ENCODE results near the gene INPP5J.
"Not testable (repeated sequence)": the region's sequence is repeated elsewhere in the genome, so short reads cannot be mapped to it uniquely, and the experiment has no call there.

The INPP5J gene, protein sequence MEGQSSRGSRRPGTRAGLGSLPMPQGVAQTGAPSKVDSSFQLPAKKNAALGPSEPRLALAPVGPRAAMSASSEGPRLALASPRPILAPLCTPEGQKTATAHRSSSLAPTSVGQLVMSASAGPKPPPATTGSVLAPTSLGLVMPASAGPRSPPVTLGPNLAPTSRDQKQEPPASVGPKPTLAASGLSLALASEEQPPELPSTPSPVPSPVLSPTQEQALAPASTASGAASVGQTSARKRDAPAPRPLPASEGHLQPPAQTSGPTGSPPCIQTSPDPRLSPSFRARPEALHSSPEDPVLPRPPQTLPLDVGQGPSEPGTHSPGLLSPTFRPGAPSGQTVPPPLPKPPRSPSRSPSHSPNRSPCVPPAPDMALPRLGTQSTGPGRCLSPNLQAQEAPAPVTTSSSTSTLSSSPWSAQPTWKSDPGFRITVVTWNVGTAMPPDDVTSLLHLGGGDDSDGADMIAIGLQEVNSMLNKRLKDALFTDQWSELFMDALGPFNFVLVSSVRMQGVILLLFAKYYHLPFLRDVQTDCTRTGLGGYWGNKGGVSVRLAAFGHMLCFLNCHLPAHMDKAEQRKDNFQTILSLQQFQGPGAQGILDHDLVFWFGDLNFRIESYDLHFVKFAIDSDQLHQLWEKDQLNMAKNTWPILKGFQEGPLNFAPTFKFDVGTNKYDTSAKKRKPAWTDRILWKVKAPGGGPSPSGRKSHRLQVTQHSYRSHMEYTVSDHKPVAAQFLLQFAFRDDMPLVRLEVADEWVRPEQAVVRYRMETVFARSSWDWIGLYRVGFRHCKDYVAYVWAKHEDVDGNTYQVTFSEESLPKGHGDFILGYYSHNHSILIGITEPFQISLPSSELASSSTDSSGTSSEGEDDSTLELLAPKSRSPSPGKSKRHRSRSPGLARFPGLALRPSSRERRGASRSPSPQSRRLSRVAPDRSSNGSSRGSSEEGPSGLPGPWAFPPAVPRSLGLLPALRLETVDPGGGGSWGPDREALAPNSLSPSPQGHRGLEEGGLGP

DNA sequence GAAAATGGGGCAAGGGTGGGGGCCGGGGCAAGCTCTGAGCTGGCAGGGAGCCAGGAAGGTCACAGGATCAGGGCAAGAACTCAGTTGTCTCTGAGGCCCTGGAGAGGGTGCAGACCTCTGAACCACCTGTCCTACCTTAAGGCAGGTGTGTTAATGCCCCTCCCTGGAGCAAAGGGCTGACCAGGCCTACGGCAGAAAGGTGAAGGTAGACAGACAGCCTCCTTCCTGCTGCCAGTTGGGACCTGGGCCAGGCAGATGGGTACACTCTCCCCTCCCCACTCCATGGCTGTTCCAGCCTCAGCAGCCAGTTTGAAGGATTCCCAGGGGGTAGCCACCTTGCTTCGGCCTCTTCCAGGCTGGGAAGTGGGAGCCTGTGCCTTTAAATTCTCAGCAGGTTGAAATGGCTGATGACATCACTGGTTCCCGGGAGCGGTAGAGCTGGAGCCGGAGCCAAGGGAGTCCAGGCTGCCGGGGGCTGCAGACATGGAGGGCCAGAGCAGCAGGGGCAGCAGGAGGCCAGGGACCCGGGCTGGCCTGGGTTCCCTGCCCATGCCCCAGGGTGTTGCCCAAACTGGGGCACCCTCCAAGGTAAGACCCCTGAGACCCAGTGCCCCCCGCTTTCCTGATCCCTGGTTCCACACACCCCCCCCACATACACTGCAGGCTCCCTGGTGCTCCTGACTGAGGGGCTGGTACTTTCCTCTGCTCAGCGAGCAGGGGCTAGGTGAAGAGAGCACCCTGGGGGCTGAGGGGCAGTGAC, at the start of gene INPP5J:
Gene INPP5J, plus strand, starts transcription at position 435 of the 760 bp plus-strand sequence. Its CDS starts 49 bp downstream, at position 484.
- no peak for DNase-seq (ENCODE audit: low read depth)

DNA sequence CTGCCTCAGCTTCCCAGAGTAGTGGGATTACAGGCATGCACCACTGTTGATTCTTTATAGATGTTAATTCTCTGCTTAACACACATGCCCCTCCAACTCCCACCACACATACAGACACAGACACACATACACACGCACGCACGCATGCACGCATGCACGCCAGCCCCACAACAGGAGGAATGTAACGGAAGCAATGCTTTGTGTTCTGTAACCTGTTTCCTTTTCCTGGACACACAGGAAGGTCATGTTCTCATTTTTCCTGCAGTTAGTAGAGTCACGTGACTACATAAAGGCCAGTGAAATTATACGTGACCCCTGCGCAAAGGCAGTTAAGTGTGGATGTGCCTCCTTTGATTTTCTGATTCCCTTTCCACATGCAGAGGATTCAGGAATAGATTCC, 49.6 kb upstream of the INPP5J start:
- DNase-seq (ENCODE audit: low read depth), result not testable (repeated sequence)

DNA sequence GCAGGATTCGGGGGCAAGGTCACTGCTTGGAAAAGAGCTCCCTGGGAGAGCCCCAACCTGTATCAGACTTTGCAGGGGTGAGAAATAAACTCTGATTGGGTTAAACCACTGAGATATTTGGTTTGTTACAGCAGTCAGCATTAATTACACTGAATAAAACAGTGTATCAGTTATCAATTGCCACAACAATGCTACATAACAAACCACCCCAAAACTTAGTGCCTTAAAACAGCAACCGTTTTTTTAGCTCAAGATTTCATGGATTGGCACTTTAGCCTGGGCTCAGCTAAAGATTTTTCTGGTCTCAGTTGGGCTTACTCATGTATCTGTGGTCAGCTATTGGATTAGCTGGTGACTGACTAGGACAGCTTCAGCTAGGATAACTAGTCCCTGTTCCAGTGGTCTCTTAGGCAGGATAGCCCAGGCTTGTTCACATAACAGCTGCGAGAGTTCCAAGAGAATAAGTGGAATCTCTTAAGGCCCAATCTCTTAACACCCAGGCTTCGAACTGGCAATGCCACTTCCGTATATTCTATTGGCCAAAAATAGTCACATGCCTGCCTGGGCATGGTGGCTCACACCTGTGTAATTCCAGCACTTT, 49.1 kb upstream of the INPP5J start:
- DNase-seq (ENCODE audit: low read depth), result not testable (repeated sequence)

DNA sequence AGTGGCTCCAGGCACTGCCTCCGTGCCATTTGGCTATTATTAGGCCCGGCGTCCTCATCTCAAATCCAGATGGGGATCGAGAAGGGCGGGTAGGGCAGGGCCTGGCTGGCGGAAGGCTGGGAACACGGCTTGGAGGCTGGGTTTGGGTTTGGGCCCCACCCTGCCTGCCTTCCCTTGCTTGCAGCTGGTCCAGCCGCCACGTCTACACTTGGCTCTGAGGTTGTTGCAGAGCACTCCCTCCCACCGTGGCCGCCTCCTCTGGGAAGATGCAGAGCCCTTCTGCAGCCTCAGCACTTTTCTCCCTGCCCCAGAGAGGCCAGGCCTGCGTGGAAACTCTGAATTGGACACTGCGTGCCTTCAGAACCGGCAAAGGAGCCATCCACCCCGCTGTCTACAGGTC, 46.8 kb upstream of the INPP5J start:
- DNase-seq (ENCODE audit: low read depth), result no peak

DNA sequence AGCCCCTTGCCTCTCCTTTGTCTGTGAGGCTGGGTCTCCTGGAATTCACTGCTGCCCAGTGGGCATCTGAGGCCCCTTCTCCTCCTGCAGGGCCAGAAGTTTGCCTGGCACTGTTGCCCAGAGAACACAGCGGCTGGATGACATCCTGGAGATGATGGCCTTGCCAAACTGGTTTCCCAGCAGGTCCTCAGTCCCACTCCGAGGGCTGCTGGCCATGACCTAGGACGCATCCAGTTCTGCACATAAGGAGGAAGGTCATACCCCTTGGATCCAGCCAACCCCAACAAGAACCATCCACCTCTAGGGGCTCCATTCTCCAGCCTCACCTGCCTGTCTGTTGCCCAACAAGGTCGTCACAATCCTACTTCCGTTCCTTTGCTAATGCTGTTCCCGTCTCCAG, 45.1 kb upstream of the INPP5J start:
- DNase-seq (ENCODE audit: low read depth), result no peak

DNA sequence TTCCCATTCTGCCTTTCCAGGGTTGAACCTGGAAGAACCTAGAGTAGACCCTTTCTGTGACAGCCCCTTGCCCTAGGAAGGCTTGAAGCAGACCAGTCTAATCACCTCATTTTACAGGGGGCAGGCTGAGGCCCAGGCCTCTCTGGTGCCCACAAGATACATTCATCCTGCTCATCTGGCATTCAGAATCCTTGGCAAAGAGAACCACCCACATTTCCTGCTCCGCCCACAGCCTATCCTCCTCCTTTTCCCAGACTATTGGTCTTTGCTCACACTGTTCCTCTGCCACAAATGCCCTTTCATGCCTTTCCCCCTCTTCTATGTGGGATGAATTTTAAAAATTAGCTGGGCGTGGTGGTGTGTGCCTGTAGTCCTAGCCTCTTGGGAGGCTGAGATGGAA, 44.4 kb upstream of the INPP5J start:
- DNase-seq (ENCODE audit: low read depth), result not testable (repeated sequence)

DNA sequence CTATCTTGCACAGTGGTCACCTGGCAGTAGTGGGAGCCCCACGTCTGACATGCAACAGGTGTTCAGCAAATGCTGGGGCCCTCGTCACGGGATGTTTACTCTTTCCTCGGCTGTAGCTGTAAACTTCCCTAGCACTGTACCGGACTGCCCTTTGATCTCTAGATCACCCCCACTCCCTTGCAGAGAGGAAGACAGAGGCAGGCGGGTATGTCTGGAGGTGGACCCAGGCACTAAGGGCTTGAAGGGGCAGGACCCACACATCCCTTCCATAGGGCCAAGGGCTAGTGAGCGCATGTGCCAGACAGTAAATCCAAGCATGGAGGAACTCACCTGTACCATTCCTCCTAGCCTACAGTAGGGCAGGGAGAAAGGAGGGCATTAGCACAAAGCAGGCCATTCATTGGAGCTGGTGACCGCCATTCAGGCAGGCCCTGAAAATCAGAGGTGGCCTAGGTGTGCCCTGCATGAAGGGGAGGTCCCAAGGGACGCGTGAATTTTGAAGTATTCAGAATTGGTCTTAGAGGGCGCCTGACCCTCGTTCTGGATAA, 43.6 kb upstream of the INPP5J start:
- DNase-seq (ENCODE audit: low read depth), result no peak

DNA sequence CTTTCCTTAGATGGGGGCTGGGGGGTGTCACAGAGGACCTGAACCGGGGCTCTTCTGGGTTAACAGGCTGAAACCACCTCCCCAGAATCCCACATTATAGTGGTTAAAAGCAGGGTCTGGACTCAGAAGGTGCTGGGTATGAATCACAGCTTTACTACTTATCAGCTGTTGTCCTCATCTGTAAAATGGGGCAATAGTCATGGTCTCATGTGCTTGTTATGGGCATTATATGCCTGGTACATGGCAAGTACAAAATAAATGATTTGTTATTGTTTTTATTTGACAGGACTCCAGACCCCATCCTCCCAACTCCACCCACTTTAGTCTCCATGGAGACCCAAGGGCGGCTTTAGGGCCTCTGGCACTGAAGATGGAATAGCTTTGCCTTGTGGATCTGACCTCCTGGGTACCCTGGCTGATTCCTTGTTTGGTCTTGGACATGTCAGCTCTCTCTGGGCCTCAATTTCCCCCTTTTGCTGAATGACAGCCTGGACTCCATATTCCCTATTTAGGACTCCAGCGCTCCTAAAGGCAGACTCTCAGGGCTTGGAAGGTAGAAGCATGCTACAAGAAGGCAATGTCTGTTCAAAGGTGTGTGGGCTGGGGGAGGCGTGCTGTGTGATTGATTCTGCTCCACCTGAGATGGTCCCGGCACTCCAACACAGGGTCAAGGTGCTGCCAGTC, 42.5 kb upstream of the INPP5J start:
- DNase-seq (ENCODE audit: low read depth), result no peak

DNA sequence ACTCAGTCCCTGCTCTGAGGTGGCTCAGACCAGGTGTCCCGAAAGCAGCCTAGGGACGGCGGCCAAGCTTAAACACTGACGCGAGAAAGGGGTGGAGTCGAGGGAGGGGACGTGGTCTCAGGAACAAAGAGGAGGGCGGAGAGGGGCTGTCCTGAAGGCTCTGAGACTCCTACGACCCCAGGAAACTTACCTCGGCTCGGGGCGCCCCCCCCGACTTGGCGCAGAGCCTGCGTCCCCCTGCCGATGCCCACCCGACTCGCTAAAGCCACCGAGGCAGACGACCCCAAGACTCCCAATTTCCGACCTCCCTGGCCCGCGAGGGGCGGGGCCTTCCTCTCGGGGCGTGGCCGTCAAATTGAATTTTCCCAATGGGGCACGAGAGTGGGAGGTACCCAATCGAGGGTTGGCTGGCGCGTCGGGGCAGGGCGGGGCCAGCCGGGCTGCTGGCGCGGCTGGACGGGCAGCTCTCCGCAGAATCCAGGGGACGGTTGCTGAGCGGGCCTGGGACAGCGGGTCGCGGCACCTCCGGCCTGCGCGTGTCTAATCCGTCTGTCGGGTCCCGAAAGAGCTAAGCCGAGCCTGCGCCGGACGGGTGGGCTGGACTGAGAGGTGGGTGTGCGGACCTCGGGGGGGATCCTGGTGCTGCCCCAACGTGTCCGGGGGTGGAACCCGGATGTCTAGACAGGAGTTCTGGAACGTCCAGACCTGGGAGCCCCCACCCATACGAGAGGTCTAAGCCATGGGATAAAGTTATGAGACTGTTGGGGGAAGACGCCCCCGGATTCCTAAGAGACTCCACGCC, 41.7 kb upstream of the INPP5J start, which contains the start of gene SMTN:
Gene SMTN, plus strand, starts transcription at position 471 of the 802 bp plus-strand sequence. CDS start 1,941 bp downstream, outside the sequence.
- DNase-seq (ENCODE audit: low read depth), result peak; percentile 83

DNA sequence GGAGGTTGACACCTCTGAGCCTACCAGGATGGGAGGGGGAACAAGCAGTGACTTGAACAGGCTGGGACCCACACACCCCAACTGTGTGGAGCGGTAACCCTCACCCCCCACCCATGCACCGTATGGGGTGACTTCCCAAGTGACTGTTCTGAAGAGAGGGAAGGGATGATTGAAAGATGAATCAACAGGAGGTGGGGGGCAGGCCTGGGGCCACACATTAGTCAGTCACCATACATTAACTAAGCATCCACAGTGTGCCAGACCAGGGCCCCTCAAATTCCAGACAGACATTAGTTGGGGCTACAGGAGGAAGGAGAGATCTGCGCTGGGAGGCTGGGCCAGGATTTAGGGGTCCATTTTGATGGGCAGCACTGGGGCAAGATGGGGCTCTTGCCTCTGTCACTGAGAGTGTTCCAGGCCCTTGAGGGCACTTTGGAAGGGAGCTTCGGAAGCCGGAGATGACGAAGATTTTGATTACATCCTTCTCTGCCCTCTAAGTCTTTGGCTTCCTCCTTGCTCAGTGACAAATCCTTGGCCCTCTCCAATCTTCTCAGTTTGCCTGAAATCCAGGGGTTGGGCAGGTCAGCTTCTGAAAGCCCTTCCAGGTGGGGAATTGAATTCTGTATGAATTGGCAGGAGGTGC, 40.7 kb upstream of the INPP5J start:
- no peak for DNase-seq (ENCODE audit: low read depth)

DNA sequence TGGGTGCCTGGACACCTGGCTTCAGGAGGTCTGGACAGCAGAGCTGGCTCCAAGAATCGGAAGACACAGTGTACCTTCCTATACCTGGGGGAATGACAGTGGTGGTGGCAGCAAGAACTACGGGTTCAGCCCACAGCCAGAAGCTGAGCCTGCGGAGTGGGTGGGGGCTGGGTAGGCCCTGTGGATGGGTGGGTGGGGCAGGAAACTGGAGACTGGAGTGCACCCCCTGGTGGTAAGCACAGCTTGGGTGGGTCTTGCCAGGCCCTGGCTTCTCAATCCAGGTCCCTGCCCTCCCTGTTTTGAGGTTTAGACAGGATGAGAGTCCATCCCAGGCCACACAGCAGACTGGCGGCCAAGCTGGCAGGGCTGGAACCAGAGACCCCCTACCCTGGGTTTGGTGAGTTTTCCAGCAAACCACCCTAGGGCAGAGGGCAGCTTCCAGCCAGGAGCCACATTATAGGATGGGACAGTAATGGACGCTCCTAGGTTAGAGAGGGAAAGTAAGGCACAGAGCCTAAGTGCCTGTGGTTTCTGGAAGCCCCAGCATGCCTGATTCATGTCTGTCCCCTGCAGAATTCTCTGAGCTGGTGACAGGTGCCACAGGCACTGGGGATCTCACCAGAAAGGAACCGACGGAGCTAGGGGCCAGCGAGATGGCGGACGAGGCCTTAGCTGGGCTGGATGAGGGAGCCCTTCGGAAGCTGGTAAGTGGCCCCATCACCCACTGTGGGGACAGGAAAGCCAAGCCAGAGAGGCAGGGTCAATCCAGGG, 40.0 kb upstream of the INPP5J start:
- no peak for DNase-seq (ENCODE audit: low read depth)

DNA sequence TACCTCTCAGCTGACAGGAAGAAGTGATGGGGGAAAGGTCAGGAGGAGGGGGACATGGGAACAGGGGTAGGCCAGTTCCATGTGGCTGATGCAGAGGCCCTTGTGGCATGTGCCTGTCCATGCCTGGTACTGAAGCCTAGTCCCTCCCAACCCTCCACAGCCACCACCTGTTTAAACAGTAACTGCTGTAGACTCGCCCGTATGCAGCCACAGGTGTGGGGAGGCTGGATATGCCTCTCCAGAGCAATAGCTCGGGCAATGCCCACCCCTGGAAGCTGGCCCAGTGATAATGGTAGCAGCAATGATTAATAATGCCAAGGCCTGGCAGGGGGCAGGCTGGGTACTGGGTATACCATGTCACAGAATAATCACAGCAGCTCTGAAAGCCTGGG, 39.4 kb upstream of the INPP5J start:
- no peak for DNase-seq (ENCODE audit: low read depth)

DNA sequence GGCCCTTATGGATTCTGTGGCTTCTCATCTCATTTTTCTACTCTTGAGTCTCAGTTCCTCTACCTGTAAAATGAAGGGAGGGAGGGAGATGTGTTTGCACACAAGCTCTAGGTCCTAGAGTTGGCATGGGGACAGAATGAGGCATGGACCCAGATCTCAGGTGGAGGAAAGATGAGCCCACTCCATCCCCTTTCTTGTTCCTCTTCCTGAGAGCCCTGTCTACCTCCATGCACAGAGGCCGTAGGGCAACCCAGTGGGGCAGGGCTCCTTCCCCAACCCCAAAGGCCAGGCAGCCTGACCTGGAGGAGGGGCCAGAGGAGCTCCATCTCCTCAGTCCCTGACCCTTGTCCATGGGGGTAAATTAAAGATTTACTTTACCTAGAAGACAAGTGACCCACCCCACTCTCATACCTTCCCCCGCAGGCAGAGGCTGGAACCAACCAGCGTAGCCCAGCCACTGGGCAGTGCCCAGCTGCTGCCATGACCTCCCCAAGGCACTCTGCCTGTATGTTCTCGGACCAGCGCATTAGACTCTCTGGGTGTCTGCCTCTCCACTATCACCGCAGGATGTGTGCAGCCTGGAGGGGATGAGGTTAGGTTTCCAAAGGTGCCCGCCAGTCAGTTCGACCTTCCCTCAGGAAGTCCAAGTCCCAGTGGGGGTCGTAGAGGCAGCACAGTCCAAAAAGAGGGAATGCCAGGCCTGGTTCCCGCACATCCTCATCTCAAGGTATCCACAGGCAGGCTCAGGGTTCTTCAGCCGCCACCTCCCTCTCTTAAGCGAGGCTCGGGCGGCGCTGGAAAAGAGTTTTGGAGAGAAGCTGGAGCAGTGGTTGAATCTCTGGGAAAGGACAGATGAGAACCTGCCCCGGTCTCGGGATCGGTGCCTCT, 38.6 kb upstream of the INPP5J start:
- no peak for DNase-seq (ENCODE audit: low read depth)

DNA sequence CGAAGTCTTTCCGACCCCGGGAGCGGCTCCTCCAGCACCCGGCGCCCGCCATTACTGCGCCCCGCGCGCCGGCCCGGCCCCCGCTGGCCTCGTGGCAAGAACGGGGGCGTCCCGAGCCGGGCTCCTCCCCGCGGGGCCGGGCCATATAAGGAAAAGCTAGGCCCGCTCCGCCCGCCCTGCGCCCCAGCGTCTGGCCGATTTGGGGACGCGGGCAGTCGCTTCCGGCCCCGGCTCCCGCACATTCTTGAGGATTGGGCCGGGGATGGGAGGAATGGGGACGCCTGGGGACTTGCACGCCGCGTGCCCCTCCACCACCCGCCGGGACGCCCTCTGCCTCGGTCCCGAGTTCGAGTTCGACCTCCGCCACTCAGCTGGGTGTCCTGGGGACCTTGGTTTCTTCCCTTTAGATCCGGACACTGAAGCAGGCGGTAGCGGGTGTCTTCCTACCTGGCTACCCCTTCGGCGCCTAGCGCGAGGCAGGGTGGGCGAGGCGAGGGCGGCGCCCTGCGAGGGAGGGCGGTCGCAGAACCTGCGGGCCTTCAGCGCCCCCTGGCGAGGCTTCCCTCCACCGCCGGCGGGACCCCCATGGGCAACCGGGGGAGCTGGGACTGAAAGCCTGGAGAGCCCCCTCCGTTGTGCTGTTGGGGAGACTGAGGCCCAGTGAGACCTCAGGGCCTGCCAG, 37.8 kb upstream of the INPP5J start:
- DNase-seq (ENCODE audit: low read depth), result peak; percentile 75

DNA sequence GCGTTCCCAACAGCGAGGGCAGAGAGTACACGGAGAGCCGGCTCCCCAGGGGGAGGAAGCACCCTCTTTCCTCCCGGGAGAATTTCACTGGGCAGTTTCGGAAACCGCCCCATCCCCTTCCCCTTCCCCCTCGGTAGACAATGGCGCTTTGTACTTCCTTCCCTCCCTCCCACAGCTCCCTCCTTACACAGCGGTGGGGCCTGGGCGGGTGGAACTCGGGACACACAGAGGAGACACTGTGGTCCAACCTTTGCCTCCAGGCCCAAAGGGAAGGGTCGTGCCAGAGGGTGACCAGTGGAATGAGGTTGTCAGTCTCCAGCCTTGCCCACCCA, 37.3 kb upstream of the INPP5J start:
- no peak for DNase-seq (ENCODE audit: low read depth)

DNA sequence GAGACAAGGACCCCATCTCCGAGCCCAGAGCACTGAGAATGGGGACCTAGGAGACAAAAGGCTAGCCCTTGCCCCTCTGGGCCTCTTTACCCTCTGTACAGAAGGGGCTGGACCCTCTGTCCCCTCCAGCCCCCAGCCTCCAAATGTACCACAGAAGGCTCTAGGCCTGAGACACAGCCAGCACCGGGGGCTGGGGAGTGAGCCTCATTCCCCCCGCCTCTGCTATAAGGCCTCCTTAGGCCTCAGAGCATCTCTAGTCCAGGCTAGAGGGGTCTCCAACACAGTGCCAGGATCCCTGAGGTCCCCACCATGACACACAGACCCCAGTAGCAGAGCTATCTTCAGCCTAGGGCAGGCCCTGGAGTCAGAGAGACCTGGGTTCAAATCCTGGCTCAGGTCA, 36.8 kb upstream of the INPP5J start:
- DNase-seq (ENCODE audit: low read depth), result no peak

DNA sequence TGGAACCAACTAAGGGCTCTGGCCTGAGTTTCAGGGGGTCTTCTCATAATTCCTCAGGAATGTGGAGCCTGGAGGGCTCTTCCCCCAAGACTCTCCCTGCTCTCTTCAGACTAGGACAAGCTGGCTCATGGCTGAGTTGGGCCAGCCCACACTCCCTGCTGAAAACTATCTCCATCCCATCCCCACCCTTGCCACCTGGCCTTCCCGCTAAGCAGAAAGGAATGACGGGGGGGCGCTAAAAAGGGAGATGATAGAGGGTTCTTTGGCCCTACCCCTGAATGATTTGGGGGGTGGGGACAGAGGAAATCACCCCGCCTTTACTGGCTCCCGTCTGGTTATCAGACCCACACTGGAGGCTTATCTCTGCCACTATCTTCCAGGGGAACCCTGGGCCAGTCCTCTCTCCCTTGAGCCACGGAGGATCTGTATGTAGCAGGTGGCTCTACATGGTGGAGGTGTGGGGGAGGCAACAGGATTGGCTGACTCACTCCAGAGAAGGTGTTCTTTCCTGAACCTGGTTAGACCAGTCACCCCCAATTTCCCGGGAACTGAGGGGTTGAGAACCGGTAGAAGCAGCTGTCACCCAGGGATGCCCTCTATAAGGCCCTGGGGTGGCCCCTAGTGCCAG, 35.9 kb upstream of the INPP5J start:
- DNase-seq (ENCODE audit: low read depth), result no peak
